Measurements from ENCODE around the gene RNF26.

Gene RNF26

GRCh38 chr11:119334174-119334930 lies at the start of gene RNF26:
Gene RNF26 (plus strand): TSS chr11:119334527. CDS start chr11:119335123, 596 bp downstream.
- DNase-seq, result peak; percentile 100

GRCh38 chr11:119285431-119285830 lies 48.9 kb upstream of the RNF26 start:
- no peak for DNase-seq

DNA sequence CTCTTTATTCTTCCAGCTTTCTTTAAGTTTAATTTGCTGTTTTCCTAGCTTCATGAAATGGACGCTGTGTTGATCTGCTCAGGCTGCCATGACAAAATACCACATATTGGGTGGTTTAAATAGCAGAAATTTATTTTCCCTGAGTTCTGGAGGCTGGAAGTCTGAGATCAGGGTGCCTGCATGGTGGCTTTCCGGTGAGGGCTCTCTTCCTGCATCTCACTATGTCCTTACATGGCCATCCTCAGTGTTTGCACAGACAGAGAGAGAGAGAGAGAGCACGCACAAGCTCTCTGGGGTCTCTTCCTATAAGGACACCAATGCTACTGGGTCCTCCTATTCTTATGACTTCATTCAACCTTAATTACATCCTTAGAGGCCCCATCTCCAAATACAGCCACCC lies 46.1 kb upstream of the RNF26 start:
- no peak for DNase-seq

DNA sequence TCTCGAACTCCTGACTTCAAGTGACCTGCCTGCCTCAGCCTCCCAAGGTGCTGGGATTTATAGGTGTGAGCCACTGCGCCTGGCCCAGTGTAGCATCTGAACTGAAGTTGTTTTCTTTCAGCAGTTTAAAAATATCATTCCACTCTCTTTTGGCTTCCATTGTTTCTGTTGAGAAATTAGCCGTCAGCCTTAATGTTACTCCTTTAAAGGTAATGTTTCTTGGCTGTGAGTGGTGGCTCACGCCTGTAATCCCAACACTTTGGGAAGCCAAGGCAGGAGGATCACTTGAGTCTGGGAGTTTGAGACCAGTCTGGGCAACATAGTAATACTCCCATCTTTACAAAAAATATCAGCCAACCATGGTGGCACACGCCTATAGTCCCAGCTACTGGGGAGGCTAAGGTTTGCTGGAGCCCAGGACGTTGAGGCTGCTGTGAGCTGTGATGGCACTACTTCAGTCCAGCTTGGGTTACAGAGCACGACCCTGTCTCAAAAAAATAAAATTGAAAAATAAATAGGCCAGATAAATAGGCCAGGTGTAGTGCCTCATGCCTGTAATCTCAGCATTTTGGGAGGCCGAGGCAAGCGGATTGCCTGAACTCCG lies 43.3 kb upstream of the RNF26 start:
- DNase-seq, result no peak

DNA sequence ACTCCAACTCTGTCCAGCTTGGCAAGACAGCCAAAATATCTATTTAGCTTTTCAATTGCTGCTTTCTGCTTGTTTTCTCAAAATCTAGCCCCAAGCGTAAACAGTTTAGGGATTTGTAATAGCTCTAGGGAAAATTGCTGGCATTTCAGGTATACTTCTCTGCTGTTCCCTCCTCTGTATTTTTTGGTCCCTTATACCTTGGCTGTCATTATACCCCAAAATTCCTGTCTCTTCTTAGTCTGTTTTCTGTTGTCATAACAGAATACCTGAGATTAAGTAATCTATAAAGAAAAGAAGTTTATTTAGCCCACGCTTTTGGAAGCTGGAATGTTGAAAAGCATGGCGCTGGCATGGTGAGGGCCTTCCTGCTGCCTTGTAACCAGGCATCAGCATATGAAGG lies 40.9 kb upstream of the RNF26 start:
- no peak for DNase-seq

DNA sequence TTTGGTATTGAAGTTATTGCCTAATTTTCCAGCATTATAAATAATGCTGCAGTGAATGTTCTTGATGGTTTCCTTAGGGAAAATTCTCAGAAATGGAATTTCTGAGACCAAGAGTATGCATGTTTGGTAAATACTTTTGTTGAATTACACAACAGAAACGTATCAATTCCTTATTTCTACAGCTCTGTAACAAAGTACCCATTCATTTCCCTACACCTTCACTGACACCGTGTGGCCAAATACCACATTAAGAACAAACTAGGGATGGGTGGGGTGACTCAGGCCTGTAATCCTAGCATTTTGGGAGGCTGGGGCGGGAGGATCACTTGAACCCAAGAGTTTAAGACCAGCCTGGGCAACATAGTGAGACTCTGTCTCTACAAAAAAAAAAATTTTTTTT lies 39.1 kb upstream of the RNF26 start:
- no peak for DNase-seq

DNA sequence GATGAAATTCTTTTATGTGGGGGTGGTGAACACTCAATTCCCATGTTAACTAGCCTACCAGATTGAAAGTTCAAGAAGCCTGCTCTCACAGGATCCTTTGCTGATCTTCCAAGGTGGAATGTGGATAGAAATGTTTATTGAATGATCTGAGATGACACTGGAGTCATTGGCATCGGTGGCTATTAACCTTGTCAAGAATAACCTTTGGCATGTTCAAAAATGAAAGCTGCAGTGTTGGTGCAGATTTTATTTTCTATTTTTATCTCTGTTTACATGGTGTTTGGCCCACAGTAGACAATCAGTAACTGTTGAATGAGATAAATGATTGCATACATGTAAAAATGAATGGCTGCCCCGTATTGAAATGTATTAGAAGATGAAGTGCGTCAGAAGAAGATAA lies 36.4 kb upstream of the RNF26 start:
- no peak for DNase-seq

DNA sequence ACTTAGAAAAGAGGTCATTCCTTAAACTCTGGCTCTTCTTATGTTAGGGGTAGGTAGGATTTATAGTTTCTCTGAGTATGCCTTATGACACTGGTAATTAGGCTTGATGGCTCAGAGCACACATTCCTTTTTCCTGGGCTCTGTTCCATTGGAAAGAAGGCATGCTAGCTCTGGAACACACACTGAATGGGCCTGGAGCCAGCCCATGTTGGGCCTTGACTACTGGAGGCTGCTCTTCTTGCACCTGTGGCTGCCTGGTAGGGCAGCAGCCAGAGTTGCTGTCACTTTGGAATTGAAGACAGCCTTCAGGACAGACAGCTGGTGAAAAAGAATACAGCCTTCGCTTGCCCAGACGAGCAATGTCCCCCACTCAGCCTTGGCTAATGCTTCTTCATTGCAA lies 35.6 kb upstream of the RNF26 start:
- DNase-seq, result no peak

DNA sequence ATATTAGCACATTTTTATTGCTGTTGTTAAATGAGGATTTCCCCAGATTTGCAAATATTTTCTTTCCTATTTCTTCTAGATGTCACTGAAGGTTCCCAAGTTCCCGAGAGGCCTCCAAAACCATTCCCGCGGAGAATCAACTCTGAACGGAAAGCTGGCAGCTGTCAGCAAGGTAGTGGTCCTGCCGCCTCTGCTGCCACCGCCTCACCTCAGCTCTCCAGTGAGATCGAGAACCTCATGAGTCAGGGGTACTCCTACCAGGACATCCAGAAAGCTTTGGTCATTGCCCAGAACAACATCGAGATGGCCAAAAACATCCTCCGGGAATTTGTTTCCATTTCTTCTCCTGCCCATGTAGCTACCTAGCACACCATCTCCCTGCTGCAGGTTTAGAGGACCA lies 34.9 kb upstream of the RNF26 start:
- DNase-seq, result no peak

- no peak for DNase-seq
Measured at GRCh38 chr11:119300198-119300964, 33.9 kb upstream of the RNF26 start.

GRCh38 chr11:119303227-119303718 lies 31.1 kb upstream of the RNF26 start:
- no peak for DNase-seq

- no peak for DNase-seq
Measured at GRCh38 chr11:119305556-119306372, 28.6 kb upstream of the RNF26 start.

DNA sequence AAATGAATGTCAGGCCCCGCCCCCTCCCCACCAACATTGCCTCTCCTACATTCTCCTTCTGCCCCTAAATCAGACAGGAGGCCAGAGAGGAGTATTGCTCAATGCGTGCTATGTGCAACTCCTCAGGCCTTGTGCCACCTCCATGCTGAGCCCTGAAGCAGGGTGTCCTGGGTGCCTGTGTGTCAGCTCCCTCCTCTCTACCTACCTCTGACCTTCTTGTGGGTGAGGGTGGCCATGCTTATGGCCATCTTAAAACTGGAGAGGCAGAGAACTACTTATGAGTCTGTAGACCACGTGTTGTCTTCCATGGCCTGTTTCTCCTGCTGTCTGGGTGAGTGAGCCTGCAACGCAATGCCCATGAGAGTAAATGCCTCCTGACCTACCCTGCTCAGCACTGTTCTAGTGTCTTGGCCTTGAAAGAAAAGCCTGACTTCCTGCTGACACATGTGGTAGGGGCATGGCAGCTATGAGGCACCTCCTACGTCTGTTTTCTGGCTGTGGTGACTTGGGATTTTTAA lies 27.9 kb upstream of the RNF26 start:
- DNase-seq, result no peak

GRCh38 chr11:119307219-119307618 lies 27.1 kb upstream of the RNF26 start:
- DNase-seq, result no peak

DNA sequence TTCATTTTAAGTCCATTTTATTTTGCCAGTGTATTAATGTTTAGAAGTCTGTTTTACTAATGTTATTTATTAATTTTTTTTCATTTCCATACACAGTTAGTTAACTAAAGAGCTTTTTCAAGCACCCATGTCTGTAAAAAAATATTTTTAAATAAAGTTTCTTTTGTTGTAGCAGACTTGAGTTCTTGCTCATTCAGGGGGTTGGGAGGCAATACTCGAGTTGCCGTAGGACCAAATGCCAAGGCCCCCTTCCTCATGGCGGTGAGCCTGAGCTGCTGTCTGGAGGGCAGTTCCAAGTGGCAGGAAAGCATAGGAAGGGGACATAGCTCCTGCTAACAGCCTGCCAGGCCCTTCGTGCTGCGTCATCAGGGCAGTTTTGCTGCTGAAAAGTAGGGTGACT lies 26.4 kb upstream of the RNF26 start:
- DNase-seq, result no peak

DNA sequence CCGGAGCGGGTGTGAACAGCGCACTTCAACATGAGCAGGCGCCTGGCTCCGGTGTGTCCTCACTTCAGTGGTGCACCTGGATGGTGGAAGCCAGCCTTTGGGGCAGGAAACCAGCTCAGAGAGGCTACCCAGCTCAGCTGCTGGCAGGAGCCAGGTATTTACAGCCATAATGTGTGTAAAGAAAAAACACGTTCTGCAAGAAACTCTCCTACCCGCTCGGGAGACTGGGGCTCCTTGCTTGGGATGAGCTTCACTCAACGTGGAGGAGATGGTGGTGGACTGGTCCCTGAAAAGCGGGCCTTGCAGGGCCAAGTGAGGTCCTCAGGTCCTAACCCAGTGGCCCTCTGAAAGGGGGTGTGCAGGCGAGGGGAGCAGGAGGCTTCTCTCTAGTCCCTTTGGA lies 24.9 kb upstream of the RNF26 start:
- no peak for DNase-seq

- no peak for DNase-seq
Measured at GRCh38 chr11:119309953-119310681, 24.2 kb upstream of the RNF26 start.

- DNase-seq, result no peak
Measured at GRCh38 chr11:119310682-119311052, 23.7 kb upstream of the RNF26 start.

DNA sequence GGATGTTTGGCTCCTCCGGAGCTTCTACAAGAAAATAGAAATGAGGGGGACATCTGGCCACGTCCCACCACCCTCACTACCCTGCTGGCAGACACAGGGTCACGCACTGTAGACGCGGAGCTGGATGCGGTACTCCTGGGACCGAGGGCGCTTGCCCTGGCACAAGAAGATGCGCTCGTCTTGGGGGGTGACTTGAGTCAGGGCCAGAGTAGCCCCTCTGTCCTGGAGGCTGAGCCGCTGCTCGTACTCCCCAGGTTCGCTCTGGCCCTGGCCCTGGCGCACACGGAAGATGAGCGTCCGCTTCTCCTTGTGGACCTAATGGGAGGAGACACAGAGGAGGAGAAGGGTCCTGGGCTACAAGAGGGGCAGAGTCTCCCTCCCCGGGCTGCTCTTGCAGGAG lies 19.6 kb upstream of the RNF26 start:
- no peak for DNase-seq

GRCh38 chr11:119315131-119316015 lies 19.0 kb upstream of the RNF26 start:
- DNase-seq, result no peak

Measured in NCI-H1092 (cell line).